HG03342 (cell line): ENCODE data around the gene APOLD1.
"Not testable (repeated sequence)": the region's sequence is repeated elsewhere in the genome, so short reads cannot be mapped to it uniquely, and the experiment has no call there.

Experiments used
- ATAC-seq: cut with Tn5 transposase; IDR thresholded peaks from one replicate; pipeline ENCODE4 v1.9.1; 2021; ENCODE audit warnings: mild to moderate bottlenecking, moderate library complexity; ENCODE audit not compliant: unreplicated experiment

Gene APOLD1

GRCh38 chr12:12784911-12785814 is at the start of gene APOLD1:
APOLD1 (plus strand) TSS chr12:12785659; CDS start chr12:12785692, 33 bp downstream.
- no peak for ATAC-seq

GRCh38 chr12:12736759-12737676 is 48.4 kb upstream of the APOLD1 start:
- ATAC-seq, result peak; percentile 66

- ATAC-seq, result not testable (repeated sequence)
Measured at GRCh38 chr12:12738152-12738551, 47.3 kb upstream of the APOLD1 start.

- ATAC-seq, result no peak
Measured at GRCh38 chr12:12741660-12742059, 43.8 kb upstream of the APOLD1 start.

- no peak for ATAC-seq
Measured at GRCh38 chr12:12744546-12745305, 40.7 kb upstream of the APOLD1 start.

GRCh38 chr12:12745576-12746211 is 39.8 kb upstream of the APOLD1 start:
- no peak for ATAC-seq

- ATAC-seq, result no peak
Measured at GRCh38 chr12:12747278-12747677, 38.2 kb upstream of the APOLD1 start.

- ATAC-seq, result no peak
Measured at GRCh38 chr12:12748044-12748443, 37.4 kb upstream of the APOLD1 start.

- ATAC-seq, result no peak
Measured at GRCh38 chr12:12749433-12749832, 36.0 kb upstream of the APOLD1 start.

- no peak for ATAC-seq
Measured at GRCh38 chr12:12755923-12756322, 29.5 kb upstream of the APOLD1 start.

- ATAC-seq, result no peak
Measured at GRCh38 chr12:12757121-12757520, 28.3 kb upstream of the APOLD1 start.

- no peak for ATAC-seq
Measured at GRCh38 chr12:12759234-12759915, 26.1 kb upstream of the APOLD1 start.

- no peak for ATAC-seq
Measured at GRCh38 chr12:12764824-12765223, 20.6 kb upstream of the APOLD1 start.

- no peak for ATAC-seq
Measured at GRCh38 chr12:12770262-12770661, 15.2 kb upstream of the APOLD1 start.

- ATAC-seq, result no peak
Measured at GRCh38 chr12:12774791-12775190, 10.7 kb upstream of the APOLD1 start.

GRCh38 chr12:12776261-12776660 is 9.2 kb upstream of the APOLD1 start:
- no peak for ATAC-seq

GRCh38 chr12:12777092-12777491 is 8.4 kb upstream of the APOLD1 start:
- no peak for ATAC-seq

GRCh38 chr12:12779007-12779406 is 6.5 kb upstream of the APOLD1 start:
- no peak for ATAC-seq

- ATAC-seq, result no peak
Measured at GRCh38 chr12:12779529-12779928, 5.9 kb upstream of the APOLD1 start.

GRCh38 chr12:12784116-12784515 is 1.3 kb upstream of the APOLD1 start:
- no peak for ATAC-seq
